ENCODE results near the gene CLMP.

Gene CLMP

DNA sequence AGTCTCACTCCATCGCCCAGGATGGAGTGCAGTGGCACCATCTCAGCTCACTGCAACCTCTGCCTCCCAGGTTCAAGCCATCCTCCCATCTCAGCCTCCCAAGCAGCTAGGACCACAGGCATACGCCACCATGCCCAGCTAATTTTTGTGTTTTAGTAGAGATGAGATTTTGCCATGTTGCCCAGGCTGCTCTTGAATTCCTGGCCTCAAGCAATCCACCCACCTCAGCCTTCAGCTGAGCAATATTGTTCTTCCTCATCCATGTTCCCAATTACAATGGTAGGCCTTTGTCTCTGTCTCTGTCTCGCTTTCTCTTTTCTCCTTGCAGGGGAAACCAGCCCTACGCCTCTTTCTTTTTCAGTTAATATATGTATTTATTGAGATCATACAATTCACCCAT, 143.4 kb downstream of the CLMP start:
- TF ChIP-seq, protein P1, sequence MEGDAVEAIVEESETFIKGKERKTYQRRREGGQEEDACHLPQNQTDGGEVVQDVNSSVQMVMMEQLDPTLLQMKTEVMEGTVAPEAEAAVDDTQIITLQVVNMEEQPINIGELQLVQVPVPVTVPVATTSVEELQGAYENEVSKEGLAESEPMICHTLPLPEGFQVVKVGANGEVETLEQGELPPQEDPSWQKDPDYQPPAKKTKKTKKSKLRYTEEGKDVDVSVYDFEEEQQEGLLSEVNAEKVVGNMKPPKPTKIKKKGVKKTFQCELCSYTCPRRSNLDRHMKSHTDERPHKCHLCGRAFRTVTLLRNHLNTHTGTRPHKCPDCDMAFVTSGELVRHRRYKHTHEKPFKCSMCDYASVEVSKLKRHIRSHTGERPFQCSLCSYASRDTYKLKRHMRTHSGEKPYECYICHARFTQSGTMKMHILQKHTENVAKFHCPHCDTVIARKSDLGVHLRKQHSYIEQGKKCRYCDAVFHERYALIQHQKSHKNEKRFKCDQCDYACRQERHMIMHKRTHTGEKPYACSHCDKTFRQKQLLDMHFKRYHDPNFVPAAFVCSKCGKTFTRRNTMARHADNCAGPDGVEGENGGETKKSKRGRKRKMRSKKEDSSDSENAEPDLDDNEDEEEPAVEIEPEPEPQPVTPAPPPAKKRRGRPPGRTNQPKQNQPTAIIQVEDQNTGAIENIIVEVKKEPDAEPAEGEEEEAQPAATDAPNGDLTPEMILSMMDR (conservative IDR thresholded peaks at IDR 0.05; ENCODE audit: low read depth) = no peak
- POLR2A ChIA-PET (ENCODE audit: low non-redundant PET) = no interaction called here
- no peak overlapping the region for H3K27ac ChIP-seq
- DNase-seq (ENCODE audit: low spot score) = no peak
- CTCF ChIA-PET = no interaction called here

DNA sequence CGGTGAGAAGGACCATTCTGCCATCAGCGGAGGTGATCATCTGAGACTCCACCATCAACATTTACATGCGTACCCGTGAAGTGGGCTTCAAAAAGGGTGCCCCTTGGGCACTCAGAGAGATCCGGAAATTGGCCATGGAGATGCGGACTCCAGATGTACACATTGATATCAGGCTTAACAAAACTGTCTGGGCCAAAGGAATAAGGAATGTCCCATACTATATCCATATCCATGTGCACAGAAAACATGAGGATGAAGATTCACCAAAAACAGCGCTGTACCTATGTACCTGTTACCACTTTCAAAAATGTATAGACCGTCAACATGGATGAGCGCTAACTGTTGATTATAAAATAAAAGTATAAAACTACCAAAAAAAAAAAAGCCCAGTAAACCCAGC, 143.9 kb downstream of the CLMP start:
- ChIA-PET POLR2A (ENCODE audit: low non-redundant PET) (no interaction called here), CTCF (no interaction called here)
- no peak overlapping the region for H3K27ac ChIP-seq
- TF ChIP-seq, protein P1 (conservative IDR thresholded peaks at IDR 0.05; ENCODE audit: low read depth) = no peak
- no peak for DNase-seq (ENCODE audit: low spot score)

DNA sequence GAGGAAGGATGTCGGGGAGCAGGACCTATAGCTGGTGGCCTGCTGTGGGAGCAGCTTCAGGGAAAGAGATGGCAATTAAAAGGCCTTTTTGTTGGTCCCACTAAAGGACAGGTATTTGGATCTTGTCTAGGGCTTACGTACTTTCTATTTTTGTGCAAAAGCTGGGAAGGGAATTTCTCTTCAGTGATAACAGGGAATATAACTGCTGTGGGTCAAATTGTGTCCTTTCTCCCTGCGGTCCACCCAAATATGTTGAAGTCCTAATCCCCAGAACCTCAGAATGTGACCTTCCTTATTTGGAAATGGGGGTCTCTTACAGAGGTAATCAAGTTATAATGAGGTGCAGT, 147.1 kb downstream of the CLMP start:
- H3K27ac ChIP-seq = no peak overlapping the region
- CTCF ChIA-PET = interaction anchor here (0.7 to 1.4 kb wide), 5 partner anchors 10 to 188 kb away, joined by 3 to 5 read pairs (median 3); no protein-coding TSS in a partner anchor
- DNase-seq (ENCODE audit: low spot score) = no peak
- POLR2A ChIA-PET (ENCODE audit: low non-redundant PET) = no interaction called here
- TF ChIP-seq, protein P1 (conservative IDR thresholded peaks at IDR 0.05; ENCODE audit: low read depth) = no peak

DNA sequence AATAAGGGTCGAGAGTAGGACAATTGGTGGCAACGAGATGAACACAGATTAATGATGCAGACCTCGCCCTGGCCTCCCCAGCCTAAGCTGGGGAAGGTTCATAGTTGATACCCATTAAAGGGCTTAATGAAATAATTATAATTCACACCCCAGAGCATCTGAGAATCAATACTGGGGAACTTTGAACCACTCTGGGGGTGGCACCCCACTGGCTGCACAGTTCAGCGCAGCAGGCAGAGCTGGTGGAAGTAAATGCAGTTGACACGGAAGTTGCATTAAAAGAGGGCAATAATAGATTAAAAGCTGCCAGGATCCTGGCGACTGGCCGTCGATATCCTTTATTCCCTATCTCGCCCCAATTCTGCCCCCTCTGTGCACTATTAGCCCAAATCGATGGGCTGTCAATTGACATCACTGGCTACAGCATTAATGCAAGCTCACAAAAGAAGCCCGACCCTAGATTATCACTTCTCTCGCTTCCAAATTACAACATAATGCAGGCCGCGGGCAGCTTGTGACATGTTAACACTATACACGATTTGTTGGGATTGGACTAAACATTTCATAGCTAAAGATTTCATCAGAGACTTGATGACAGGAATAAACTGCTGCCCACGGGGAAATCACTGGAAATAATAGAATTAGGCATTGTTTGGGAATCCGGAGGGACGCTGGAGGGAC, 147.6 kb downstream of the CLMP start:
- TF ChIP-seq, protein P1 (conservative IDR thresholded peaks at IDR 0.05; ENCODE audit: low read depth) = no peak
- H3K27ac ChIP-seq = no peak overlapping the region
- CTCF ChIA-PET = interaction anchor here (0.7 to 1.4 kb wide), 4 partner anchors 10 to 184 kb away, joined by 3 to 5 read pairs (median 4); no protein-coding TSS in a partner anchor
- POLR2A ChIA-PET (ENCODE audit: low non-redundant PET) = interaction anchor here (0.7 kb wide), 1 partner anchor 433 kb away, joined by 3 read pairs; no protein-coding TSS in a partner anchor
- no peak for DNase-seq (ENCODE audit: low spot score)

DNA sequence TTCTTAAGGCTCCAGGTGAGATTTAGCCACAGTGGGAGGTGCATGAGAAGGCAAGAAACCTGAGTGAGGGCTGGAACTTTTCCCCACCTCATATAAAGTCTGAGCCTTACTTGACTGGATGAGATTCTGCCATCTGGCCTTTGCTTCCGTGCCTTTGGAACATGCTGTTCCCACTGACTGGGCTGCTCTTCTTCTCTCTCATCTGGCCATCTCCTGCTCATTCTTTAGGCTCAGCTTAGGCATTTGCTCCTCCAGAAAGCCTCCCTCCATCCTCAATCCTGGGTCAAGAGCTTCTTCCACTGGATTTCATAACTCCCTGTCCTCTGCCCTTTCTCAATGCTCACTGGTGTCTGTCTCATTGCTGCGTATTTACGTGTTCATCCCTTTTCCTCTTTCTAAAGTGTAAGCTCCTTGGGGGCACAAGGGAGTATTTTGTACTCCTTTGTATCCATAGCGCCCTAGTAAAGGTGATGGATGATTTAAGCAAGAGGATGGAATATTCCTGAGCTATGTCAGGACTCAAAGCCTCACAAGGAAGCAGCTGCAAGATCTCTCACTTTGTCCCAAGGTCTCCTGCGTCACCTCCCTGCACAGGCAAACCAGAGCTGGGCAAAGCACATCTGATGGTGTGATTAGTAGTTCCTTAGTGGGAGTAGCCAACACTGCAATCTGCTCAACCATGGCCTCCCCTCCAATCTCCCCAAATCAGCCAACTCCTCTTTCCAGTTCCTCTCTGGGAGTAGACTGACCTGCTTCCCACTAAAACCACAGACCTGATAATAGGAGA, 148.4 kb downstream of the CLMP start:
- no peak for DNase-seq (ENCODE audit: low spot score)
- TF ChIP-seq, protein P1 (conservative IDR thresholded peaks at IDR 0.05; ENCODE audit: low read depth) = no peak
- POLR2A ChIA-PET (ENCODE audit: low non-redundant PET) = interaction anchor here (0.7 kb wide), 1 partner anchor 434 kb away, joined by 3 read pairs; no protein-coding TSS in a partner anchor
- CTCF ChIA-PET = interaction anchor here (0.6 to 1.5 kb wide), 4 partner anchors 8 to 250 kb away, joined by 3 to 4 read pairs (median 4); no protein-coding TSS in a partner anchor
- H3K27ac ChIP-seq = no peak overlapping the region

DNA sequence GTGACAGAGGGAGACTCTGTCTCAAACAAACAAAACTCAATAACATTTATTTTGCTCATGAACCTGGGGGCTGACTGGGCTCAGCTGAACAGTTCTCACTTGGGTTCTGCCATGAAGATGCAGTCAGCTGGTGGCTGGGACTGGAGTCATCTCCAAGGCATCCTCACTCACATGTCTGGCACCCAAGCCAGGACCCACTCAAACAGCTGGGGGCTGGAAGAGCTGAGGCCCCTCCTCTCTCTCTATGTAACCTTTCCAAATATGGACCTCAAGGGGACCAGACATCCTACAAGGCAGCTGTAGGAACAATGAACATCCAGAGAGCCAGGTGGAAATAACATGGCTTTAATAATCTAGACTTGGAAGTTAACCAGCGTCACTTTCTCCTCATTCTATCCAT, 149.9 kb downstream of the CLMP start:
- no peak overlapping the region for H3K27ac ChIP-seq
- TF ChIP-seq, protein P1 (conservative IDR thresholded peaks at IDR 0.05; ENCODE audit: low read depth) = no peak
- no peak for DNase-seq (ENCODE audit: low spot score)
- POLR2A ChIA-PET (ENCODE audit: low non-redundant PET) = no interaction called here
- CTCF ChIA-PET = interaction anchor here (0.6 to 1.5 kb wide), 4 partner anchors 9 to 609 kb away, joined by 3 to 4 read pairs (median 4); partner anchors contain the start of gene SCN3B

All from RWPE1 (cell line).